Forelimb muscle (tissue), 1 donor: ENCODE data around the gene KIF23. TPM values are rescaled to one million over a fixed set of nuclear protein-coding genes. Genes with fewer than 3 reads are reported as not detected.

Experiments
- DNase-seq: peaks from one replicate; pipeline ENCODE4 v3.0.0-alpha.2; 2013; ENCODE audit warnings: low read depth
- polyA plus RNA-seq: library from polyadenylated mRNA; unstranded; fragments of 120-200 nt; gene quantifications from one replicate; pipeline ENCODE4 v1.2.1, GENCODE V29; 2013; ENCODE audit not compliant: insufficient read length

Gene KIF23
- polyA plus RNA-seq, 1 donor: 14.2 TPM

DNA sequence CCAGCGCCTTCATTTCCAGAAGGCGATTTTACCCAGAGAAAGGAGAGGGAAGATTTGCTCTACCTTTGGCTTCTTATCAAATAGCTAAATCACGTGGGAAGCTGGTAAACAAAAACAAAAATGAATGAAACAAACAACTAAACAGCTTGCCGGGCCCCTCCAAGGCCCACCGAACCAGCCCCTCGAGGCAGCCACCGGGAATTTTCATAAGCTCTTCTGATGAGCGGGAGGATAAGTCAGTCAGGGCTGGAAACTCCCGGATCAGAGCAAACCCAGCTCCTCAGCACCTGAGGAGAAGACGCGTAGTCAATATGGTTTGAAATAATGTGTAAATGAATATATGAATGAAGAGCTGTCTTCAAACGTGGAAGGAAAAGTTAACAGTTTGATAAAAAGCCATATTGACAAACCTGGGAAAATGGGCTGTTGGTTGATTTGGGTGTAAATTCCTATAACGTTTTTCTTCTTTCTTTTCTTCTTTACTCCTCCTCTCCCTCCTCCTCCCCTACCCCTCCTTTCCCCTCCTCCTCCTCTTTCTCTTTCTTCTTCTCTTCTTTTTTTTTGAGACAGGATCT, 49.1 kb downstream of the KIF23 start:
- DNase-seq: no peak

DNA sequence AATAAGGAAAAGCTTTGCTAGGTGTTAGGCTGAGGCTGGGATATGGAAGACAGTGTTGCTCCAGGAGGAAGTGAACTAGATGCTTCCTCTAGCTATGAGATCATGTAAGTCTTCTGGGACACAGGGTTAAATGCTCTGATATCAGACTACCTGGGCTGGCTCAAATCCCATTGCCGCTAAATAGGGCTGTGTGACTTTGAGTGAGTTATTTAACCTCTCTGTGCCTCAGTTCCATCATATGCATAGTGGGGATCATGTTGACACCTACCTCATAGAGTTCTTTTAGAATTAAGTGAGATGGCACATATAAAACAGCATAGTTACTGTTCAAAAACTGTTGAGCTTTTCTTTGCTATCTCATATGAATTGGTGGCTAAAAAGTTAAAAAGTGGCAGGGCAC, 51.1 kb downstream of the KIF23 start:
- no peak for DNase-seq

GRCh38 chr15:69466733-69467132, 52.6 kb downstream of the KIF23 start:
- no peak for DNase-seq

DNA sequence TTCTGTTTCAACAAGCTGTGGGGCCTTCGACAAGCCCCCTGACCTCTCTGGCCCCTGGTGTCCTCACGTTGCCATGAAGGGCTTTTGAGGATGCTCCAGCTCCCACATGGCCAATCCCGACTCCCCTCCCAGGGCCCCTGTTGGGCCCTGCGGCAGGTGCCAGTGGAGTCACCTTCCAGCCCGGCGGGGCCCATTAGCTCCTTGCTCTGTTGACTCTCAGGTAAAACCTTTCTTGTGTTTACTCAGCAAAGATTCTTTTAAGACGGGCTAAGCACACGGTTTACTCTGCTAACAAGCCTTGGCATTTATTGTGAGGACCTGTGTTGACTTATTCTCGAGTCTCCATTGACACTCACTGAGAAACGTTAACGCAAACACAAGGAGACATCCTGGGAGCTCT, 53.5 kb downstream of the KIF23 start:
- no peak for DNase-seq

GRCh38 chr15:69468241-69469121, 54.3 kb downstream of the KIF23 start:
- DNase-seq: no peak

DNA sequence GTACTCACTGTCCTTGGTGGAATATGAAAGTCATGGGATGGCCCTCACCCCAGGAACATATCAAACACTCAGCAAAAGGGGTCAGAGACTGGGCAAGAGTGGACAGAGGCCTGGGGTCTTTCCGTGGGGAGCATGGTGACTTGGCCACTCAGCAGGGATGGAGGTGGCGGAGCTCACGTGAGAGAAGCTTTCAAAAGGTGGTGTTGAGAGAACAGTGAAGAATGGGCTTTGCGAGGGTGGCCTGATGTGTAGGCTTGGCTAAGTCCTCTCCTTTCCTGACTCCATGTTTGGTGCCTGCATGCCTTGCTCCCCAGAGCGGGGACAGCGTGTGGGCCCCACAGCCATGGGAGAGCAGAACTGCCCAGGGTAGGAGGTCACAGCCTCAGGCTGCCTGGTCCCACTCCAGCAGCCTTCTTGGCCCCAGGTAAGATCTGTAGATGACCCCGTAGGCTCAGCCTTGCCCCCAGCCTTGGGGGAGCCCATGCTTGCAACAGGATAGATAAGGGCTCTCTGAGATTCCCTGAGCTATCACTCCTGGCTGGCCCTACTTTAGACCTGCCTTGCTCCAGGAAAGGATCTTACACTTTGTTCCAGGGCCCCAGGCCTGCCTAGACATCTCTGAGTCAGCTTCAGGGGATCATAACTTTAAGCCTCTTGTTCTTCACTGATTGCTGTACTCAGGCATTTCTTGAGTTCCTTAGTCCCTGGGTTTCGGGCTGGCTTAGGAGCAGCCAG, 55.5 kb downstream of the KIF23 start:
- no peak for DNase-seq

DNA sequence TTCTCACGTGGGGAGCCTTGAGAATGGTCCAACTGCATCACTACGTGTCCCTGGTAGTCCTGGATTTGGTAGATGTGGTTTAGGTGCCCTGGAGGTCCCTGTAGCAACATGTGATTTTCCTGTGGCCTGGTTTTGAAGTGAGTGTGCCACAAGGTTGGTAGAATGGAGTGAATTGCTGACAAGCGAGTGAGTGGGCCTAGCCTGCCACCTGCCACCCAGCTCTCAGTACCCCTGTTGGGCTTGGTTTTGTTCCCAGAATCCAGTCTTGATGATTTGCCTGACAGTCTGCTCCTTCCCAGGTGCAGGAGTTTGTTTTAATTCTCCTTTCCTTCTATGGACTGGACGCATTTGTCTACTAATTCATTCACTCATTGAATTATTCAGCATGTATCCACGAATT, 57.9 kb downstream of the KIF23 start:
- DNase-seq: no peak

- no peak for DNase-seq
Measured at GRCh38 chr15:69472562-69472961, 58.4 kb downstream of the KIF23 start.

DNA sequence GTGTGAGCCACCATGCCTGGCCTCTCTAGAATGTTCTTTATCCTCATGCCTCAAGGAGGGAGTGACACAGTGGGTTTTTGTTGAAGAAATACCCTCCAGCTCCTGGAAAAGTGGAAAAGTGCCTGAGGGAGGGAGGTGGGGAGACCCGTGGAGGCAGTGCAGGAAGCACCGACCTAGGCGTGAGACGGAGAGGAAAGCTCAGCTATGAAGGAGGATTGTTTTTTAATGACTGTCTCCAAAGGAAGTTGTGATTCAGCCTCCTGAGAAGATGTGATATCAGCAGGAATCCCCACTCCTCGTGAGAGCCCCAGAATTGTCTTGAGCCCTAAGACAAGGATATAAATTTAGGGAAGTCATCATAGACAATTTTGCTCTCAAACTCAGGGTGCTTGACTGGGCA, 60.1 kb downstream of the KIF23 start:
- no peak for DNase-seq

- no peak for DNase-seq
Measured at GRCh38 chr15:69474846-69475455, 60.8 kb downstream of the KIF23 start.

DNA sequence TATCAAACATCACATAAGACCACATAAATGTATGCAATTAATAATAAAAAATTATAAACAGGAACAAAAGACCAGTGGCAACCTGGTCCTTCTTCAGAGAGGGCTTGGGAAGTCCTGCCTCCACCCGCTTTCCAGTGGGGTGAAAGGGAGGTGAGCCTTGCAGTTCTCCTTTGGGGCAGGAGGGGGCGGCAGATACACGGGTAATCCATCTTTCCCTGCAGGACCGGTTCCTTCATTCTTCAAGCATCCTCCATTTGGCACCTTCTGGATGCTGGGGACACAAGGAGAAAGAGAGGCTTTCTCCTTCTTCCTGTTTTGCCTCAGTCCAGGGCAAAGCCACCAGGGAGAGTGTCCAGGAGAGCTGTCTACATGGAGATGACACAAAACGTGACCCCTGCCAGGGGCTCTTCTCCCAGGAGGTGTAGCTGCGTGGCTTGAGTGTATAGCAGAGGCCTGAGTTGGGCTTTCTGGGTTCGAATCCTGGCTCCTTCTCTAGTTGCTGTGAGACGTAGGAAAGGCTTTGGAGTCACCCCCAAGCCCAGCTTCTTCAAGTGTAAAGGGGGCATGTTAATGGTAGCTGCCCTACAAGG, 61.7 kb downstream of the KIF23 start:
- no peak for DNase-seq

- no peak for DNase-seq
Measured at GRCh38 chr15:69476704-69477473, 62.7 kb downstream of the KIF23 start.

GRCh38 chr15:69478259-69478781, 64.2 kb downstream of the KIF23 start:
- DNase-seq: no peak

DNA sequence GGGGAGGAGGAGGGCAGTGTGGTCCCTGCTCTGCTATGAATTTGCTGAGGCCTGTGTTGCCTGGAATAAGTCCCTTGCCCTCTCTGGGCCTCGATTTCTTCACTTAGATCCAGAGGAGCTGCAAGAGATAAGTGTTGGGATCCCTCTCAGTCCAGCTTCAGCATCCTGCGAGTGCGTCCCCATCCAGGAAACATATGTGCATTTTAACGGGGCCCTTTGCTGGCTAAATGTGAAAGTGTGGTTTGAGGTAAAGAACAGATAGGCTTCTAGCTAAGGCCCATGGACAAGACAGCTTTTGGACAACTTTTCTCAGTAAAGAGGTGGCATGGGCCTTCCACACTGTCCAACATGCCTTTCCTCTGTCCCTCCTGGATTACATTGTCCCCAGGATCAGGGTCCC, 64.9 kb downstream of the KIF23 start:
- DNase-seq: no peak

GRCh38 chr15:69479971-69480370, 65.8 kb downstream of the KIF23 start:
- no peak for DNase-seq

- no peak for DNase-seq
Measured at GRCh38 chr15:69480932-69481331, 66.8 kb downstream of the KIF23 start.

DNA sequence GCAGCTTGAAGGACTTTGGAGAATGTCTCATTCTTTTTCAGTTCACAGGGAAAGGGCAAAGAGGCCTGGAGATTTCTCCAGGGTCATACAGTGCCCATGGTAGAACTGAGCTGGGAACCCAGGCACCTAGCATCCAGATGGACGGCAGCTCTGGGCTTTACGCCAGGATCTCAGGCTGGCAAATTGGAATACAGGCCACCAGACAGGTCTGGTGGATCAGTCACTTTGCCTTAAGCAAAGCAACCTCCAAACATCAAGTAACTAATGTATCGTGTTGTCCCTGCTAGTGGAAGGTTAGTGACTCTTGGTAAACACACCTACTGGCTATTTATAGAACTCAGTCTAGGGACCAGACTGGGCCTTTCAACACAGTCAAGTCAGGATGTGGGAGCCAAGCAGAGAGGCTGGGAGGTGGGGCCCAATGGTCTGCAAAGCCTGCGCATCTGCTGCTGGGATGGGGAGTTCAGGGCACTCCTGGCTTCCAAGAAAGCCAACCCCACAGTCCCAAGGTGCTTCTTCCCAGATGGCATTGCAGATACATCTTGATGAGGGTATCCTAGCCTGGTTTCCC, 68.6 kb downstream of the KIF23 start:
- no peak for DNase-seq

DNA sequence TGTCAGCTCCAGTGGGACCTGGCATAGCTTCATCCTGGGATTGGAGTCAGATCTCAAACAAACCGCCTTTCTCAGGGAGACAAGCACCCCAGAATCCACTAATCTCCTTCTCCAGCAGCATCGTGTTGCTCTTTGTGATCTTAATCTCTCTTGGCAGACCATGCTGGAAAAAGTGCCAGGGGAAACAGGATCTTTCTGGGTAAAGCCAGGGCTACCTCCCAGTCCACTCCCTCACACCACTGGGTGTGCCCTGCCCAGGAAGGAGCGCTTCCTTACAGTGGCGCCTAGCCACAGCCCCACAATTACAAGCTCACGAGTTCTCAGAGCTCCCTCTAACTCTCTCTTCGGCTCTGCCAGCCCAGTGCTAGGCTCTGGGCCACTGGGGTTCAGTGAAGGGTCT, 70.7 kb downstream of the KIF23 start:
- DNase-seq: no peak

- no peak for DNase-seq
Measured at GRCh38 chr15:69486481-69487110, 72.4 kb downstream of the KIF23 start.

DNA sequence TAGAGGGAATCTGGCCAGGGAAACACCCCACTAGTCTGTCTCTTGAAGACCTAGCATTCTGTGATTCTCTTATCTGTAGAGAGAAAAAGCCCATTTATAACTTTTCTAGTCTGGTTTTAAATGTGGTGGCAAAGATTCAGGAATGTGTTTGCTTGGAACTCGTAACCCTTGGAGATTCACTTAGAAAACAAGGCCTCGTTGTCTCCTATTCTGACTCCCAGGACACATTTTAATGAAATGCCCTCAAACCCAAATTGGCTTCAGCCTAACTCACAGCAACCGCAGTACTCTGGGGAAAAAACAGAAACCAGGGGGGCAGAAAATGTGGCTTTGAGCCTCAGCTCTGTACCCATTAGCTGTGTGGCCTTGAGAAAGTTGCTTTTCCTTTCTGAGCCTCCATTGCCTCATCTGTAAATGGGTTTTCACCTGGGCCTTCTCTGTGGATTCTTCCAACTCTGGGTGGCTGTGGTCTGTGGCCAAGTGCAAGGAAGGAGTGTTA, 75.0 kb downstream of the KIF23 start:
- no peak for DNase-seq
